MM.1S (cell line): ENCODE data around the gene PDE6A.

Source experiments
- DNase-seq: peaks from one replicate; pipeline ENCODE4 v3.0.0-alpha.2; 2015
- H2AFZ ChIP-seq: fragments of 300-600 bp; sonication (generic); 2 replicates; pipeline ENCODE4 v1.6.0; 2016; ENCODE audit warnings: antibody characterized with exemption, low read length
- H3F3A ChIP-seq: fragments of 300-600 bp; sonication (generic); 2 replicates; pipeline ENCODE4 v1.6.1; 2016; ENCODE audit warnings: mild to moderate bottlenecking, antibody characterized with exemption, low read length, moderate library complexity, mixed read lengths; ENCODE audit not compliant: insufficient read depth
- H3K27ac ChIP-seq: fragments of 300-600 bp; sonication (generic); 2 replicates; pipeline ENCODE4 v1.5.1; 2016; ENCODE audit warnings: mild to moderate bottlenecking, low read length
- H3K27me3 ChIP-seq: fragments of 300-600 bp; sonication (generic); replicated peaks from 2 replicates; pipeline ENCODE4 v1.6.0; 2016; ENCODE audit warnings: low read length; ENCODE audit not compliant: insufficient read depth
- H3K36me3 ChIP-seq: fragments of 300-600 bp; sonication (generic); replicated peaks from 2 replicates; pipeline ENCODE4 v1.6.1; 2016; ENCODE audit warnings: mild to moderate bottlenecking, low read length, mixed read lengths; ENCODE audit not compliant: insufficient read depth
- H3K4me1 ChIP-seq: fragments of 300-600 bp; sonication (generic); 2 replicates; pipeline ENCODE4 v1.6.1; 2016; ENCODE audit warnings: low read length, mixed read lengths
- H3K4me2 ChIP-seq: fragments of 300-600 bp; sonication (generic); 2 replicates; pipeline ENCODE4 v1.6.0; 2016; ENCODE audit warnings: low read depth, low read length
- H3K4me3 ChIP-seq: fragments of 300-600 bp; sonication (generic); 2 replicates; pipeline ENCODE4 v1.5.1; 2016; ENCODE audit warnings: low read length, mixed read lengths
- H3K79me2 ChIP-seq: fragments of 300-600 bp; sonication (generic); 2 replicates; pipeline ENCODE4 v1.6.1; 2016; ENCODE audit warnings: mixed run types, low read length, mixed read lengths
- H3K9ac ChIP-seq: fragments of 300-600 bp; sonication (generic); 2 replicates; pipeline ENCODE4 v1.6.1; 2016; ENCODE audit warnings: low read length, mixed read lengths
- H3K9me2 ChIP-seq: fragments of 300-600 bp; sonication (generic); replicated peaks from 2 replicates; pipeline ENCODE4 v1.6.1; 2016; ENCODE audit warnings: mild to moderate bottlenecking, low read length, mixed read lengths; ENCODE audit not compliant: insufficient read depth
- H3K9me3 ChIP-seq: fragments of 300-600 bp; sonication (generic); replicated peaks from 2 replicates; pipeline ENCODE4 v1.6.1; 2016; ENCODE audit warnings: mild to moderate bottlenecking, low read length, mixed read lengths; ENCODE audit not compliant: insufficient read depth
- H4K20me1 ChIP-seq: fragments of 300-600 bp; sonication (generic); 2 replicates; pipeline ENCODE4 v1.6.1; 2016; ENCODE audit warnings: mild to moderate bottlenecking, low read length, moderate library complexity, mixed read lengths; ENCODE audit not compliant: insufficient read depth
- CTCF ChIP-seq: fragments of 300-600 bp; sonication (generic); IDR thresholded peaks from 2 replicates; pipeline ENCODE4 v1.5.1; 2016; ENCODE audit warnings: antibody characterized with exemption, low read length, mixed read lengths
- EZH2 ChIP-seq: fragments of 300-600 bp; sonication (generic); optimal IDR thresholded peaks from 2 replicates; pipeline ENCODE3; 2017; ENCODE audit warnings: low read depth, mild to moderate bottlenecking, antibody characterized with exemption, low read length, mixed read lengths
- EZH2phosphoT487 ChIP-seq: fragments of 300-600 bp; sonication (generic); IDR thresholded peaks from 2 replicates; pipeline ENCODE4 v1.6.1; 2018; ENCODE audit warnings: antibody characterized with exemption, low read length

PDE6A gene

GRCh38 chr5:149837680-149838269, 106.8 kb downstream of the PDE6A start:
- H3K4me2 ChIP-seq = no peak overlapping the region
- H3K27ac ChIP-seq = no peak overlapping the region
- no peaks in the 10 kb centered on the region for H3K4me1 ChIP-seq
- no peaks in the 10 kb centered on the region for H3K9me3 ChIP-seq
- H4K20me1 ChIP-seq = no peaks in the 10 kb centered on the region
- no peaks in the 10 kb centered on the region for H3K36me3 ChIP-seq
- no peaks in the 10 kb centered on the region for H3K9me2 ChIP-seq
- no peak overlapping the region for H2AFZ ChIP-seq
- DNase-seq = no peak
- H3K27me3 ChIP-seq = no peaks in the 10 kb centered on the region
- no peak overlapping the region for H3K4me3 ChIP-seq
- no peak overlapping the region for H3K9ac ChIP-seq
- H3K79me2 ChIP-seq = no peaks in the 10 kb centered on the region
- no peaks in the 10 kb centered on the region for H3F3A ChIP-seq
- TF ChIP-seq CTCF (no peak), EZH2phosphoT487 (no peak), EZH2 (no peak)

GRCh38 chr5:149836451-149837139, 108.0 kb downstream of the PDE6A start:
- Histone ChIP-seq H4K20me1 (no peaks in the 10 kb centered on the region), H3K27ac (no peak overlapping the region), H3F3A (no peaks in the 10 kb centered on the region), H3K4me3 (no peak overlapping the region), H3K4me2 (no peak overlapping the region), H3K27me3 (no peaks in the 10 kb centered on the region), H3K79me2 (no peaks in the 10 kb centered on the region), H3K9me2 (no peaks in the 10 kb centered on the region), H3K36me3 (no peaks in the 10 kb centered on the region), H3K4me1 (no peaks in the 10 kb centered on the region), H3K9ac (no peak overlapping the region), H3K9me3 (no peaks in the 10 kb centered on the region), H2AFZ (no peak overlapping the region)
- DNase-seq = no peak
- TF ChIP-seq EZH2phosphoT487 (no peak), EZH2 (no peak), CTCF (no peak)

GRCh38 chr5:149834246-149834855, 110.2 kb downstream of the PDE6A start:
- no peaks in the 10 kb centered on the region for H3F3A ChIP-seq
- no peak overlapping the region for H3K9ac ChIP-seq
- H3K9me2 ChIP-seq = no peaks in the 10 kb centered on the region
- H3K36me3 ChIP-seq = no peaks in the 10 kb centered on the region
- TF ChIP-seq EZH2phosphoT487 (no peak), EZH2 (no peak), CTCF (peak; percentile 75)
- H3K4me3 ChIP-seq = no peak overlapping the region
- H3K9me3 ChIP-seq = no peaks in the 10 kb centered on the region
- DNase-seq = peak; percentile 45
- no peak overlapping the region for H3K27ac ChIP-seq
- H3K79me2 ChIP-seq = no peaks in the 10 kb centered on the region
- no peaks in the 10 kb centered on the region for H3K4me1 ChIP-seq
- H4K20me1 ChIP-seq = no peaks in the 10 kb centered on the region
- no peak overlapping the region for H2AFZ ChIP-seq
- H3K27me3 ChIP-seq = no peaks in the 10 kb centered on the region
- H3K4me2 ChIP-seq = no peak overlapping the region
